Upper lobe of left lung (tissue), 6 donors: Measurements from ENCODE around the gene OTOGL. TPM values are rescaled to one million over a fixed set of nuclear protein-coding genes. Genes with fewer than 3 reads are reported as not detected.
"Not testable (repeated sequence)": the region's sequence is repeated elsewhere in the genome, so short reads cannot be mapped to it uniquely, and the experiment has no call there.

Source experiments
- ATAC-seq, 2 donors: fragments of 200-7000 bp; cut with Tn5 transposase; one replicate each; pipeline ENCODE4 v1.9.1; 2022; ENCODE audit warnings: mild to moderate bottlenecking in 2 of 2, moderate library complexity in 2 of 2; ENCODE audit not compliant: low FRiP score in 2 of 2
- DNase-seq, 2 donors: peaks; one replicate each; pipeline ENCODE4 v3.0.0-alpha.2; 2019 to 2020
- H3K27ac ChIP-seq, 4 donors: fragments of 200-600 bp; sonication (generic); one replicate each; pipeline ENCODE4 v1.5.1; 2016 to 2019
- H3K27me3 ChIP-seq, 4 donors: fragments of 200-600 bp; sonication (generic); one replicate each; pipeline ENCODE4 v1.5.1; 2017 to 2019
- H3K36me3 ChIP-seq, 4 donors: fragments of 200-600 bp; sonication (generic); one replicate each; pipeline ENCODE4 v1.5.1; 2016 to 2019
- H3K4me1 ChIP-seq, 4 donors: fragments of 200-600 bp; sonication (generic); one replicate each; pipeline ENCODE4 v1.5.1; 2018 to 2019
- H3K4me3 ChIP-seq, 4 donors: fragments of 200-600 bp; sonication (generic); one replicate each; pipeline ENCODE4 v1.5.1; 2017 to 2019; ENCODE audit warnings: mild to moderate bottlenecking in 2 of 4, moderate library complexity in 1 of 4
- H3K9me3 ChIP-seq, 4 donors: fragments of 200-600 bp; sonication (generic); one replicate each; pipeline ENCODE4 v1.5.1; 2018 to 2019
- EP300 ChIP-seq, 4 donors: sonication (generic); formaldehyde crosslinking; IDR thresholded peaks; one replicate each; pipeline ENCODE4 v1.5.1; 2017; ENCODE audit warnings: antibody characterized with exemption in 4 of 4, control low read depth in 2 of 4
- POLR2A ChIP-seq, 4 donors: fragments of 450-650 bp; IDR thresholded peaks; one replicate each; pipeline ENCODE4 v1.5.1; 2016 to 2017; ENCODE audit warnings: antibody characterized with exemption in 4 of 4, mild to moderate bottlenecking in 2 of 4
- POLR2AphosphoS5 ChIP-seq, 2 donors: sonication (generic); formaldehyde crosslinking; IDR thresholded peaks; one replicate each; pipeline ENCODE4 v1.5.1; 2017; ENCODE audit warnings: antibody characterized with exemption in 2 of 2
- WGBS, 2 donors: methylation state at CpG; one replicate each; pipeline ENCODE4 v1.1.5; 2017 to 2018; 5-methylcytosine and 5-hydroxymethylcytosine counted together
- total RNA-seq, 6 donors: library from RNA; depleted of rRNA in 4 of 6; stranded (reverse); fragments of >200 nt in 4 of 6; gene quantifications; one replicate each; pipeline versions ENCODE4 v1.1.0 to v1.2.1, GENCODE V29; 2016 to 2021
- TF ChIP-seq, protein P1 (sequence below), 6 experiments: fragments of 450-650 bp in 4 of 6; fragments of 200-600 bp in 2 of 6; sonication (generic) in 2 of 6; IDR thresholded peaks; one replicate each; pipeline ENCODE4 v1.5.1; 2016 to 2019; ENCODE audit warnings: antibody characterized with exemption in 6 of 6
- donor health status: DM: no; HTN: no; CAD: no; lungs with moderate emphysema.
- donor health status: DM: no; HTN: yes; CAD: no; lungs with severe emphysema.

The OTOGL gene
- total RNA-seq, 6 donors from 2014 or later, result 0.10 to 3.1 (median 0.21) TPM

DNA sequence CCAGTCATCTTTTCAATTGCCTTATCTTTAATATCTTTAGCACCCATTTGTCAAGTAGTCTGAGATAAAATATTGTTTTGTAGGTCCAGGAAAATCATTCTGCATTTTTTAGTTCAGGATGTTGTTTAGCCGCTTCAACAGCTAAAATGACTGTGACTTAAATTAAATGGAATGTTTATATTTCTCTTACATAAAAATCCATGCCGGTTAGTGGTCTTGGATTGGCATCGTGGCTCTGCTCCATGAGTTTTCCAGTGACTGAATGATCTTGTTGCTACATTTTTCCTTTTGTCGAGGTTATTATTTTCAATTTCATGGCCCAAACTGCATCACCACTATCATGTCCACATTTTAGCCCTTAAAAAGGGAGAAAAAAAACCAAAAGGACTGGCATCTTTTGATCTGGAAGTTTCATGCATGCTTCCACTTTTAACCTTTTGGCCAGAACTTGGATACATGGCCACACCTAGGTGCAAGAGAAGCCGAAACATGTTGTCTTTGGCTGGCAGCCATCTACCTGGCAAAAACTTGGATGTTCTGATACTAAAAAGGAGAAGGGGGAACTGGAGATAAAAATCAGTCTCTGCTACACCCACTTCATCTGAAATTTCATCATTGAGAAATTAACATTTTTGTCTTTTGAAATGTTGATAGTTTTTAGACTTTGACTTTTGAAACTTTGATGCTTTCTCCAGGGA lies 142.4 kb downstream of the OTOGL start:
- 54 to 56% methylated on average over 5 of the region's 5 CpGs for WGBS, 2 donors
- DNase-seq (no peak), ATAC-seq (no peak)
- no peak for TF ChIP-seq EP300 (IDR thresholded peaks at IDR 0.05)
- TF ChIP-seq POLR2A (IDR thresholded peaks at IDR 0.05), result no peak
- TF ChIP-seq, protein P1, sequence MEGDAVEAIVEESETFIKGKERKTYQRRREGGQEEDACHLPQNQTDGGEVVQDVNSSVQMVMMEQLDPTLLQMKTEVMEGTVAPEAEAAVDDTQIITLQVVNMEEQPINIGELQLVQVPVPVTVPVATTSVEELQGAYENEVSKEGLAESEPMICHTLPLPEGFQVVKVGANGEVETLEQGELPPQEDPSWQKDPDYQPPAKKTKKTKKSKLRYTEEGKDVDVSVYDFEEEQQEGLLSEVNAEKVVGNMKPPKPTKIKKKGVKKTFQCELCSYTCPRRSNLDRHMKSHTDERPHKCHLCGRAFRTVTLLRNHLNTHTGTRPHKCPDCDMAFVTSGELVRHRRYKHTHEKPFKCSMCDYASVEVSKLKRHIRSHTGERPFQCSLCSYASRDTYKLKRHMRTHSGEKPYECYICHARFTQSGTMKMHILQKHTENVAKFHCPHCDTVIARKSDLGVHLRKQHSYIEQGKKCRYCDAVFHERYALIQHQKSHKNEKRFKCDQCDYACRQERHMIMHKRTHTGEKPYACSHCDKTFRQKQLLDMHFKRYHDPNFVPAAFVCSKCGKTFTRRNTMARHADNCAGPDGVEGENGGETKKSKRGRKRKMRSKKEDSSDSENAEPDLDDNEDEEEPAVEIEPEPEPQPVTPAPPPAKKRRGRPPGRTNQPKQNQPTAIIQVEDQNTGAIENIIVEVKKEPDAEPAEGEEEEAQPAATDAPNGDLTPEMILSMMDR (IDR thresholded peaks at IDR 0.05), result no peak
- TF ChIP-seq POLR2AphosphoS5 (IDR thresholded peaks at IDR 0.05), result no peak
- H3K9me3 ChIP-seq, result no peaks in the 10 kb centered on the region
- H3K4me3 ChIP-seq, result no peak overlapping the region
- no peak overlapping the region for H3K27ac ChIP-seq
- no peaks in the 10 kb centered on the region for H3K36me3 ChIP-seq
- H3K27me3 ChIP-seq, result no peaks in the 10 kb centered on the region
- no peaks in the 10 kb centered on the region for H3K4me1 ChIP-seq

DNA sequence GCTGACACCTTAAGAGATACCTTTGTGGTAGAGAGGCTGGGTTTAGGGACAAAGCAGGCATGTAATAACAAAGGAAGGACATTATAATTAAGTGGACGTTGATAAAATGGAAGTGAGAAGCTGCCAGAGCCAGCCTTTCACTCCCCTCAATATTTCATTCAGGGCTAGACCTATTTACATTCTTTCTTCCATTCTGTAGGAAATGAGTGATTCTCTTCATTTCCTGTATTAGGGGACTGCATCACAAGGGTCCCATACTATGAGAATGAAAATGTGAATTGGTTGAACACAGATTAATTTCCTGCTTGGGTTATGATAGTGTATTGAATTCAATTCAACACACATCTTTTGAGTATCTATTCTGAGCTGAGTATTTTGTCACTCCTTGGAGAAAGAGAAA lies 143.0 kb downstream of the OTOGL start:
- WGBS, 2 donors, result 35 to 47% methylated on average over 1 of the region's 1 CpG

GRCh38 chr12:80249581-80249980 lies 150.2 kb downstream of the OTOGL start:
- H3K27me3 ChIP-seq, H3K36me3 ChIP-seq, H3K27ac ChIP-seq, ATAC-seq, H3K4me1 ChIP-seq, H3K4me3 ChIP-seq, H3K9me3 ChIP-seq: not testable (repeated sequence)
- 82 to 88% methylated on average over 18 to 20 of the region's 20 CpGs for WGBS, 2 donors
- DNase-seq, result peak in 1 of 2 donors; percentile 57

More for the DNA sequence above, 143.0 kb downstream of the OTOGL start:
- ATAC-seq (no peak), DNase-seq (no peak)
- no peak overlapping the region for H3K27ac ChIP-seq
- no peak overlapping the region for H3K4me3 ChIP-seq
- H3K9me3 ChIP-seq, result no peaks in the 10 kb centered on the region
- TF ChIP-seq, protein P1 (IDR thresholded peaks at IDR 0.05), result no peak
- H3K36me3 ChIP-seq, result no peaks in the 10 kb centered on the region
- H3K27me3 ChIP-seq, result no peaks in the 10 kb centered on the region
- no peaks in the 10 kb centered on the region for H3K4me1 ChIP-seq

- H3K4me3 ChIP-seq, result no peak overlapping the region
- TF ChIP-seq POLR2A (IDR thresholded peaks at IDR 0.05) (no peak), EP300 (IDR thresholded peaks at IDR 0.05) (no peak), POLR2AphosphoS5 (IDR thresholded peaks at IDR 0.05) (no peak)
- TF ChIP-seq, protein P1 (IDR thresholded peaks at IDR 0.05), result no peak
- no peaks in the 10 kb centered on the region for H3K4me1 ChIP-seq
- no peaks in the 10 kb centered on the region for H3K27me3 ChIP-seq
- ATAC-seq (no peak), DNase-seq (no peak)
- 84 to 89% methylated on average over 2 of the region's 2 CpGs for WGBS, 2 donors
- H3K9me3 ChIP-seq, result no peaks in the 10 kb centered on the region
- H3K36me3 ChIP-seq, result no peaks in the 10 kb centered on the region
- H3K27ac ChIP-seq, result no peak overlapping the region
These were observed 158.6 kb downstream of the OTOGL start for GRCh38 chr12:80257920-80258319.

GRCh38 chr12:80260269-80260668 lies 160.9 kb downstream of the OTOGL start:
- H3K27me3 ChIP-seq, result no peaks in the 10 kb centered on the region
- no peaks in the 10 kb centered on the region for H3K4me1 ChIP-seq
- ATAC-seq, result no peak
- 53 to 66% methylated on average over 4 of the region's 4 CpGs for WGBS, 2 donors
- DNase-seq, result no peak
- no peak for TF ChIP-seq POLR2AphosphoS5 (IDR thresholded peaks at IDR 0.05)
- no peak for TF ChIP-seq EP300 (IDR thresholded peaks at IDR 0.05)
- no peak for TF ChIP-seq POLR2A (IDR thresholded peaks at IDR 0.05)
- TF ChIP-seq, protein P1 (IDR thresholded peaks at IDR 0.05), result no peak
- no peak overlapping the region for H3K27ac ChIP-seq
- no peaks in the 10 kb centered on the region for H3K36me3 ChIP-seq
- no peak overlapping the region for H3K4me3 ChIP-seq
- no peaks in the 10 kb centered on the region for H3K9me3 ChIP-seq
